IMR-90 (cell line): Measurements from ENCODE around the gene XRN1. TPM values are rescaled to one million over a fixed set of nuclear protein-coding genes. Genes with fewer than 3 reads are reported as not detected.
A peak's percentile ranks its signal among the peaks of the same experiment; 100 is the strongest.
"Not testable (repeated sequence)": the region's sequence is repeated elsewhere in the genome, so short reads cannot be mapped to it uniquely, and the experiment has no call there.

Source experiments
- ATAC-seq: fragments of 200-7000 bp; cut with Tn5 transposase; 2 replicates; pipeline ENCODE4 v1.9.1; 2020; ENCODE audit warnings: low read depth, mild to moderate bottlenecking, moderate library complexity
- BruUV-seq: library from RNA; stranded (reverse); fragments of 400-500 nt; replicated peaks from 2 replicates; lab custom pipeline; 2021; lab: Mats Ljungman, UMichigan
- CTCF ChIA-PET: fragments of 300-600 bp; formaldehyde crosslinking; extraction: SDS; loops from one replicate; lab custom pipeline; 2021; ENCODE audit warnings: antibody characterized with exemption; lab: Yijun Ruan, JAX
- POLR2A ChIA-PET: fragments of 300-600 bp; sonication (Branson Sonifier 250); formaldehyde crosslinking; loops from one replicate; lab custom pipeline; 2022; ENCODE audit warnings: antibody characterized with exemption; ENCODE audit not compliant: unreplicated experiment; lab: Charles Lee
- DNase-seq: peaks from one replicate; pipeline ENCODE4 v3.0.0; 2013
- H2AFZ ChIP-seq: replicated peaks from 2 replicates; pipeline ENCODE3; 2013; ENCODE audit warnings: low read length, mild to moderate bottlenecking; ENCODE audit not compliant: poor library complexity
- H2AK5ac ChIP-seq: 2 replicates; pipeline ENCODE4 v1.6.1; 2013; ENCODE audit warnings: low read depth, low read length, inconsistent platforms
- H2AK9ac ChIP-seq: replicated peaks from 2 replicates; pipeline ENCODE3; 2013; ENCODE audit warnings: mild to moderate bottlenecking, low read depth, low read length, moderate library complexity; ENCODE audit not compliant: poor library complexity
- H2BK120ac ChIP-seq: 2 replicates; pipeline ENCODE4 v1.6.1; 2013; ENCODE audit warnings: low read depth, low read length, inconsistent platforms
- H2BK15ac ChIP-seq: 3 replicates; pipeline ENCODE4 v1.6.1; 2013; ENCODE audit warnings: low read depth, low read length, inconsistent platforms
- H2BK20ac ChIP-seq: 2 replicates; pipeline ENCODE4 v1.6.1; 2013; ENCODE audit warnings: low read depth, mild to moderate bottlenecking, inconsistent platforms, low read length, moderate library complexity
- H2BK5ac ChIP-seq: 2 replicates; pipeline ENCODE4 v1.6.1; 2013; ENCODE audit warnings: mild to moderate bottlenecking, low read depth, low read length, inconsistent platforms; ENCODE audit not compliant: poor library complexity, severe bottlenecking
- H3K14ac ChIP-seq: replicated peaks from 2 replicates; pipeline ENCODE4 v1.6.1; 2013; ENCODE audit warnings: low read depth, low read length, inconsistent platforms
- H3K18ac ChIP-seq: 2 replicates; pipeline ENCODE4 v1.6.1; 2013; ENCODE audit warnings: low read depth, low read length, control low read depth
- H3K23ac ChIP-seq: 2 replicates; pipeline ENCODE4 v1.6.1; 2013; ENCODE audit warnings: low read depth, low read length, inconsistent platforms
- H3K27ac ChIP-seq: 2 replicates; pipeline ENCODE4 v1.5.1; 2013; ENCODE audit warnings: mild to moderate bottlenecking, control low read depth, low read length; ENCODE audit not compliant: insufficient read depth
- H3K27me3 ChIP-seq: 2 replicates; pipeline ENCODE4 v1.6.1; 2013; ENCODE audit warnings: low read length; ENCODE audit not compliant: control insufficient read depth, insufficient read depth
- H3K36me3 ChIP-seq: 2 replicates; pipeline ENCODE4 v1.6.1; 2013; ENCODE audit warnings: low read length, mixed read lengths; ENCODE audit not compliant: control insufficient read depth, insufficient read depth
- H3K4ac ChIP-seq: 2 replicates; pipeline ENCODE4 v1.6.1; 2013; ENCODE audit warnings: low read depth, low read length, inconsistent platforms
- H3K4me1 ChIP-seq: 2 replicates; pipeline ENCODE4 v1.6.1; 2013; ENCODE audit warnings: low read length, mixed read lengths; ENCODE audit not compliant: control insufficient read depth, insufficient read depth
- H3K4me2 ChIP-seq: 2 replicates; pipeline ENCODE4 v1.6.1; 2013; ENCODE audit warnings: low read depth, mild to moderate bottlenecking, control low read depth, low read length, moderate library complexity
- H3K4me3 ChIP-seq: 2 replicates; pipeline ENCODE4 v1.5.1; 2013; ENCODE audit warnings: low read depth, mild to moderate bottlenecking, control low read depth, low read length, moderate library complexity; ENCODE audit not compliant: insufficient read depth
- H3K56ac ChIP-seq: 2 replicates; pipeline ENCODE4 v1.6.1; 2013; ENCODE audit warnings: low read length, inconsistent platforms; ENCODE audit not compliant: insufficient read depth; ENCODE audit errors: extremely low read depth
- H3K79me1 ChIP-seq, 2 experiments: 2 replicates each; pipeline ENCODE4 v1.6.1; 2013; ENCODE audit warnings: low read length in 2 of 2, inconsistent platforms in 1 of 2, low read depth in 1 of 2
- H3K9ac ChIP-seq: 2 replicates; pipeline ENCODE4 v1.6.1; 2013; ENCODE audit warnings: low read depth, low read length, control low read depth
- H3K9me1 ChIP-seq: 2 replicates; pipeline ENCODE4 v1.6.1; 2013; ENCODE audit warnings: low read length, inconsistent platforms; ENCODE audit not compliant: insufficient read depth
- H3K9me3 ChIP-seq: 2 replicates; pipeline ENCODE4 v1.6.1; 2013; ENCODE audit warnings: low read length; ENCODE audit not compliant: control insufficient read depth, insufficient read depth
- H4K20me1 ChIP-seq: 2 replicates; pipeline ENCODE4 v1.6.1; 2013; ENCODE audit warnings: low read length, inconsistent platforms; ENCODE audit not compliant: insufficient read depth
- H4K5ac ChIP-seq: 2 replicates; pipeline ENCODE4 v1.6.1; 2013; ENCODE audit warnings: mild to moderate bottlenecking, low read depth, low read length, control low read depth
- H4K8ac ChIP-seq, 2 experiments: 2 replicates each; pipeline ENCODE4 v1.6.1; 2013; ENCODE audit warnings: low read depth in 2 of 2, low read length in 2 of 2, control low read depth in 1 of 2, inconsistent platforms in 1 of 2
- H4K91ac ChIP-seq: 2 replicates; pipeline ENCODE4 v1.6.1; 2013; ENCODE audit warnings: low read depth, low read length, inconsistent platforms; ENCODE audit not compliant: insufficient read depth
- FOS ChIP-seq: fragments of 150-350 bp; IDR thresholded peaks from 2 replicates; pipeline ENCODE4 v1.6.1; 2016; ENCODE audit warnings: low read depth, low read length
- MAFK ChIP-seq: IDR thresholded peaks from 2 replicates; pipeline ENCODE4 v1.6.1; 2012; ENCODE audit warnings: low read depth, low read length, improper control_type of control experiment
- MXI1 ChIP-seq: IDR thresholded peaks from 2 replicates; pipeline ENCODE4 v1.6.1; 2012; ENCODE audit warnings: low read depth, mild to moderate bottlenecking, low read length, moderate library complexity, borderline replicate concordance
- NFE2L2 ChIP-seq: fragments of 150-350 bp; IDR thresholded peaks from 2 replicates; pipeline ENCODE4 v1.6.1; 2016; ENCODE audit warnings: low read depth, mild to moderate bottlenecking, low read length
- RFX5 ChIP-seq: IDR thresholded peaks from 2 replicates; pipeline ENCODE4 v1.8.0; 2012; ENCODE audit warnings: low read depth, mild to moderate bottlenecking, low read length, moderate library complexity
- SMC3 ChIP-seq: fragments of 150-350 bp; IDR thresholded peaks from 2 replicates; pipeline ENCODE4 v1.6.1; 2016; ENCODE audit warnings: low read depth, mild to moderate bottlenecking, antibody characterized with exemption, low read length, moderate library complexity
- WGBS, 2 experiments: methylation state at CpG; one replicate each; pipeline versions ENCODE4 v1.1.5 to v1.1.7; 2013; ENCODE audit warnings: missing lambda C conversion rate in 2 of 2; ENCODE audit not compliant: insufficient read length in 1 of 2; ENCODE audit errors: extremely low coverage in 2 of 2; 5-methylcytosine and 5-hydroxymethylcytosine counted together
- dilution Hi-C: fragments of 300-500 bp; cut with HindIII; formaldehyde crosslinking; loops from one replicate; pipeline ENCODE4 v1.14.3; 2018; ENCODE audit warnings: low sequenced_read_pairs; ENCODE audit not compliant: unreplicated experiment
- in situ Hi-C: fragments of 300-500 bp; cut with MboI; formaldehyde crosslinking; loops from 3 replicates; pipeline ENCODE4 v1.14.3; 2019; ENCODE audit warnings: low sequenced_read_pairs, inconsistent platforms, mixed read lengths
- intact Hi-C: fragments of 100-400 bp; cut with micrococcal nuclease; formaldehyde crosslinking; loops from 2 replicates; pipeline ENCODE4 v1.10.0; 2022
- polyA plus RNA-seq, 3 experiments: library from polyadenylated mRNA; depleted of rRNA; stranded (reverse); fragments of >200 nt; gene quantifications; 2 replicates each; pipeline ENCODE4 v1.2.3, GENCODE V29; 2012; ENCODE audit warnings: low replicate concordance in 1 of 3
- total RNA-seq: library from RNA; depleted of rRNA; stranded (reverse); fragments of >200 nt; gene quantifications from 2 replicates; pipeline ENCODE4 v1.2.3, GENCODE V29; 2012
- TF ChIP-seq, protein P1 (sequence below): conservative IDR thresholded peaks from 2 replicates; pipeline ENCODE4 v1.5.1; 2012; ENCODE audit warnings: mild to moderate bottlenecking, low read depth, low read length, improper control_type of control experiment

The XRN1 gene
- total and polyA plus RNA-seq, 2 of the 4 experiments (the other 2 are of a cell fraction): 6.0 to 21.5 TPM

DNA sequence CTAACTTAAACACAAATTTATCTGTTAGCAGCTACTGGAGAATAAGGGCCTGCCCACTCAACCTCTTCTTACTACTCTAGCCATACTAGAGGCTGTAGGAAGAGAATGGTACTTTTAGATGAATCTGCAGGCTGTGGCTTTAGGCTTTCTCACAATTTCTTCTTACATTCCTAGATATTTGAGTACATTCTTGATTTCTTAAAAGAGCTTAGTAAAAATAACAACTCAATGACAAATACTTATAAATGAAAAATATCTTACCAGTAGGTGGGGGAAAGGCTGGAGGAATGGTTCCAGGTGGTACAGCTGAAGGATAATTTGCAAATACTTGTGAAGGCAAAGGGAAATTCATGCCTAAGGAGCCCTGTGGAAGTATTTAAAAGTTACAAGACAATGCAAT, 129.5 kb downstream of the XRN1 start:
- Histone ChIP-seq H3K9ac (no peak overlapping the region), H2AK5ac (no peak overlapping the region), H3K4me2 (no peak overlapping the region), H3K18ac (no peak overlapping the region), H3K9me1 (no peaks in the 10 kb centered on the region), H4K8ac (no peak overlapping the region; a peak in 1 of 4 replicates), H3K9me3 (no peaks in the 10 kb centered on the region), H3K27ac (no peak overlapping the region), H3K4me3 (no peak overlapping the region), H3K14ac (no peak overlapping the region), H3K4ac (no peak overlapping the region), H4K91ac (no peak overlapping the region), H2BK120ac (no peak overlapping the region), H2BK15ac (no peak overlapping the region), H2BK20ac (no peak overlapping the region), H3K79me1 (peaks cover 0 to 2% of the 10 kb centered on the region in 2 experiments; a peak in 2 of 4 replicates), H4K5ac (no peak overlapping the region), H3K27me3 (no peaks in the 10 kb centered on the region), H4K20me1 (no peaks in the 10 kb centered on the region), H3K4me1 (no peaks in the 10 kb centered on the region; the same call in 1 of the 2 replicates), H3K56ac (no peak overlapping the region), H2BK5ac (peak overlapping the region; percentile 33), H2AK9ac (no peak overlapping the region), H3K23ac (no peak overlapping the region), H2AFZ (no peak overlapping the region), H3K36me3 (peaks cover 7% of the 10 kb centered on the region)
- ChIA-PET POLR2A (no interaction called here), CTCF (no interaction called here)
- dilution Hi-C loops (no loop called here), intact Hi-C loops (no loop called here), in situ Hi-C loops (no loop called here)
- TF ChIP-seq MAFK: no peak
- TF ChIP-seq, protein P1, sequence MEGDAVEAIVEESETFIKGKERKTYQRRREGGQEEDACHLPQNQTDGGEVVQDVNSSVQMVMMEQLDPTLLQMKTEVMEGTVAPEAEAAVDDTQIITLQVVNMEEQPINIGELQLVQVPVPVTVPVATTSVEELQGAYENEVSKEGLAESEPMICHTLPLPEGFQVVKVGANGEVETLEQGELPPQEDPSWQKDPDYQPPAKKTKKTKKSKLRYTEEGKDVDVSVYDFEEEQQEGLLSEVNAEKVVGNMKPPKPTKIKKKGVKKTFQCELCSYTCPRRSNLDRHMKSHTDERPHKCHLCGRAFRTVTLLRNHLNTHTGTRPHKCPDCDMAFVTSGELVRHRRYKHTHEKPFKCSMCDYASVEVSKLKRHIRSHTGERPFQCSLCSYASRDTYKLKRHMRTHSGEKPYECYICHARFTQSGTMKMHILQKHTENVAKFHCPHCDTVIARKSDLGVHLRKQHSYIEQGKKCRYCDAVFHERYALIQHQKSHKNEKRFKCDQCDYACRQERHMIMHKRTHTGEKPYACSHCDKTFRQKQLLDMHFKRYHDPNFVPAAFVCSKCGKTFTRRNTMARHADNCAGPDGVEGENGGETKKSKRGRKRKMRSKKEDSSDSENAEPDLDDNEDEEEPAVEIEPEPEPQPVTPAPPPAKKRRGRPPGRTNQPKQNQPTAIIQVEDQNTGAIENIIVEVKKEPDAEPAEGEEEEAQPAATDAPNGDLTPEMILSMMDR: no peak
- TF ChIP-seq FOS: no peak
- TF ChIP-seq RFX5: no peak
- TF ChIP-seq NFE2L2: no peak
- no peak for TF ChIP-seq MXI1
- TF ChIP-seq SMC3: no peak
- ATAC-seq (0 out of 2 replicates have a peak, but pooled peaks have one; percentile 6), DNase-seq (peak; percentile 38)
- BruUV-seq: no TSS peak

DNA sequence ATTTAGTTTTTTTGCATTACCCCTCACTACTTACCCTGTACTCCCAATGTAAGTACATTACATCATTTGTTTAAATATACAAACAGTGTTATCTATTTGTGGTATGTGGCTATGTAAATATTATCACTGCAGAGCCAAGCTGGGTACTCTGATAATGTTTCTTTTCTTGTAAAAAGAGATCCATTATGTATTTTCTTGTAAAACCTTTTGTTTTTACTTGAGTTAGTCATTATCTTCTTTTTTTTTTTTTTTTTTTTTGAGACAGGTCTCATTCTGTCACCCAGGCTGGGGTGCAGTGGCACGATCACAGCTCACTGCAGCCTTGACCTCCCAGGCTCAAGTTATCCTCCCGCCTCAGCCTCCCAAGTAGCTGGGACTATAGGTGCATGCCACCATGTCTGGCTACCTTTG, 131.9 kb downstream of the XRN1 start:
- H3K27me3 ChIP-seq, H3K9me1 ChIP-seq, H3K4me1 ChIP-seq, dilution Hi-C loops, H4K91ac ChIP-seq, H4K8ac ChIP-seq, H3K9me3 ChIP-seq, H2BK120ac ChIP-seq, in situ Hi-C loops, H2BK20ac ChIP-seq, H2BK5ac ChIP-seq, CTCF ChIA-PET, BruUV-seq, H2AK5ac ChIP-seq, H3K4me2 ChIP-seq, POLR2A ChIA-PET, H3K9ac ChIP-seq, H3K4ac ChIP-seq, H2AK9ac ChIP-seq, intact Hi-C loops, H3K18ac ChIP-seq, H4K5ac ChIP-seq, H3K4me3 ChIP-seq, H3K14ac ChIP-seq, H4K20me1 ChIP-seq, H3K23ac ChIP-seq, H3K79me1 ChIP-seq, H2AFZ ChIP-seq, H3K56ac ChIP-seq, H3K27ac ChIP-seq, H2BK15ac ChIP-seq: not testable (repeated sequence)
- peaks cover 19% of the 10 kb centered on the region for H3K36me3 ChIP-seq
- ATAC-seq: peak; percentile 67
- DNase-seq: peak; percentile 74
- WGBS, 2 experiments: no CpG with 5 or more reads among the region's 2 CpGs
